Tibial nerve (tissue), 4 donors: ENCODE data around the gene GOLGA8H. TPM values are rescaled to one million over a fixed set of nuclear protein-coding genes. Genes with fewer than 3 reads are reported as not detected.

Source experiments
- small RNA-seq: library from RNA; depleted of rRNA; stranded (forward); fragments of <200 nt; gene quantifications from one replicate; pipeline ENCODE3, GENCODE V24; 2016
- total RNA-seq, 4 donors: library from RNA; depleted of rRNA; stranded (reverse); fragments of >200 nt; gene quantifications; one replicate each; pipeline ENCODE4 v1.1.0, GENCODE V29; 2016

Gene GOLGA8H
- total RNA-seq, 4 donors from 2014 or later: 1.1 to 4.2 (median 1.5) TPM

Small RNAs within 50 kb of the gene (small RNA-seq; reads per million reads assigned to genes)
- not detected for gene RF00096
- not detected for gene RN7SL628P
- not detected for gene RN7SL796P

Other genes starting within 250 kb of the GOLGA8H start
- gene CHRFAM7A, start 210.5 kb upstream of the GOLGA8H start, total RNA-seq: 1 to 10 TPM in 3 of 4 donors, under 1 TPM in 1; 0.39 to 3.0 (median 1.9) TPM
- 10 to 100 TPM in 1 of 4 donors, 1 to 10 TPM in 3; 3.1 to 11.4 (median 7.4) TPM for gene GOLGA8R, start 189.8 kb upstream of the GOLGA8H start, total RNA-seq
- gene GOLGA8Q, start 52.0 kb upstream of the GOLGA8H start, total RNA-seq: 1 to 10 TPM; 1.2 to 7.4 (median 2.7) TPM